Neural cell (in vitro differentiated cells): ENCODE data around the gene MORC3.

Experiments
- CTCF ChIP-seq: fragments of 450-650 bp; IDR thresholded peaks from 2 replicates; pipeline ENCODE4 v1.5.1; 2014; ENCODE audit warnings: antibody characterized with exemption, mild to moderate bottlenecking, moderate library complexity; ENCODE audit not compliant: poor library complexity, severe bottlenecking
- EZH2 ChIP-seq: fragments of 200-600, 300-800 bp; shearing (Covaris generic), sonication (generic); IDR thresholded peaks from 2 replicates; pipeline ENCODE4 v1.6.1; 2014; ENCODE audit warnings: antibody characterized with exemption, low read length, borderline replicate concordance, mild to moderate bottlenecking; ENCODE audit not compliant: insufficient read depth, poor library complexity, severe bottlenecking
- SMC3 ChIP-seq: fragments of 450-650 bp; conservative IDR thresholded peaks from 2 replicates; pipeline ENCODE4 v1.6.1; 2014; ENCODE audit warnings: antibody characterized with exemption, mild to moderate bottlenecking, moderate library complexity; ENCODE audit not compliant: poor library complexity

GRCh38 chr21:36396971-36397370, 77.0 kb downstream of the MORC3 start:
- TF ChIP-seq CTCF (no peak), EZH2 (no peak), SMC3 (no peak)
